T47D (cell line): ENCODE data around the gene SCTR.

Experiments used
- DNase-seq, 2 experiments: peaks; one replicate each; pipeline versions ENCODE4 v3.0.0 to v3.0.0-alpha.2; 2011 to 2012; ENCODE audit warnings: low read depth in 1 of 2, low spot score in 1 of 2
- JUND ChIP-seq: IDR thresholded peaks from 2 replicates; pipeline ENCODE4 v1.6.1; 2012; ENCODE audit warnings: low read depth
- in situ Hi-C: cut with HindIII; loops from 2 replicates; pipeline ENCODE4 v1.10.0; 2016; ENCODE audit warnings: low sequenced_read_pairs, low pct_unique_long_range_greater_than_20kb

SCTR gene

DNA sequence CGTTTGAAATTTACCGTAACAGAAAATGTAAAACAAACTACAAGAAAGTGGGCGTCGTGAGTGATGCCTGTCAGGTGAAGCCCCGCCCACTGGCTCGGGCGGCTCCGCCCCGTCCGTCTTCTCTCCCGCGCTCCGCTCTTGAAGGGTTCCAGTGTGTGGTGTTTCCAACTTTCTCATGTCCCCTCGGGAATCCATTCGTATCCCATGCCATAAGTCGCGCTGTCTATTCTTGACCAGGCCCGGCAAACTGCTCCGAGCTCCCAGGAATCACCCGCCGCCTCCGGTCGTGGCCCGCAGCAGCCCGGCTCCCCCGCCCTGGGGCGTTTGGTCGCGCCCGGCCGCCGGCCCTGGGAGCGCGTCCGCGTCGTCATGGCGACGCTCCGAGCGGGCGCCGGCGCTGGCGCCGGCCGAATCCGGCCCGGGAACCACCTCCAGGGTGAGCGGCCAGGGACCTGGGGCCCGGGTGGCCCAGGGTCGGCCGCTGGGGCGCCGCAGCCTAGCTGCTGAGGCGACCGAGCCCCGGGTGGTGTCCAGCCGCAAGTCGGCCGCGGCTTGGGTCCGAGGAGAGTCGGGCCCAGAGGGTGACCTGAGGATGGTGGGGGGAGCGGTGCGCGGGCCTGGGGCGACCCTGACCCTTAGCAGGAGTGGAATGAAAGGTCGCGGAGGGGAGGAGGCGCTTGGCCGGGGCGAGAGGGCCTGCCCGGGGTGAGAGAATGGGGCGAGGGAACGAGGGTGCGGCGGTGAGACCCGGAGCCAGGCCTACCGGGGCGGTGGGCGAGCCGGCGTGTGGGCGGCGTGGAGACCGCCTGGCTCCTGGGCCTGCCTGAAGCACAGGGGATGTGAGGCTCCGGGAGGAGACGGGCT lies 20.0 kb upstream of the SCTR start, which contains the start of gene CFAP221:
CFAP221 (plus strand) TSS at position 375 of the 864 bp plus-strand sequence. CDS start 1,683 bp downstream, outside the sequence.
- peak; percentile 59 to 85 for DNase-seq
- TF ChIP-seq JUND, result no peak
- in situ Hi-C loops, result no loop called here

DNA sequence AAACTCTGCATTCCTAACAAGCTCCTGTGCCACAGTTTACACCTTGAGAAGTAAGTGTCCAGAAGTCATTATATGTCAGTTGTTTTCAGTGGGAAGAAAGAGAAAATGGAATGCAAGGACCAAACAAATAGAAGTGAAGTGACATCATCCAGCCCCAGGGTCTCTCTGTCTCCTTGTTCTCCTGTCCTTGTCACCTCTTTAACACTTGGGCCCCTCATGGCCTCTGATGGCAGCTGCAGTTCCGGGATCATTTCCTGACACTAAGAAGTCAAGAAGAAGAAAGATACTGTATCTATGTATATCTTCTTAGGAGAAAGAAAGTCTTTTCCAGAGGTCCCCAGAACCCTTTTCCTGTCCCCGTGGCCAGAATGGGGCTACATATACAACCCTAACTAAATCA lies 17.2 kb upstream of the SCTR start:
- no peak for TF ChIP-seq JUND
- no peak for DNase-seq
- in situ Hi-C loops, result no loop called here

DNA sequence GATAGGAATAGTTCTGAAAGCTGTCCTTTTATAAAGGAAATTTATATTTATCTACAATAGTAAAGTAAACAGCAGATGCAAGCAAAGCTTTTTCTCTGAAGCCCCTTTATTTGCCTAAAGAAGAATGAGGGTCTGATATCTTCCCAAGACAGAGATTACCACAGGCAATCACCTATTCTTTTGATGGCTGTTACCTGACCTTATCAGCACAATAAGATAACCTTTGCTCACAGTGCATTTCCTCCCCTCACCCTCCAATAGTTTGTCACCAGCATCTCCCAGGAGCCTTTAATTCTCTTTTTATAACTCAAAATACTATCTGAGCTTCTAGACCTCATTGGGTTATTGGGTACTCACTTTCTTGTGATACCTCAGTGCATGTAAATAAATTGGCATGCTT lies 13.5 kb upstream of the SCTR start:
- TF ChIP-seq JUND, result no peak
- in situ Hi-C loops, result no loop called here
- no peak for DNase-seq

DNA sequence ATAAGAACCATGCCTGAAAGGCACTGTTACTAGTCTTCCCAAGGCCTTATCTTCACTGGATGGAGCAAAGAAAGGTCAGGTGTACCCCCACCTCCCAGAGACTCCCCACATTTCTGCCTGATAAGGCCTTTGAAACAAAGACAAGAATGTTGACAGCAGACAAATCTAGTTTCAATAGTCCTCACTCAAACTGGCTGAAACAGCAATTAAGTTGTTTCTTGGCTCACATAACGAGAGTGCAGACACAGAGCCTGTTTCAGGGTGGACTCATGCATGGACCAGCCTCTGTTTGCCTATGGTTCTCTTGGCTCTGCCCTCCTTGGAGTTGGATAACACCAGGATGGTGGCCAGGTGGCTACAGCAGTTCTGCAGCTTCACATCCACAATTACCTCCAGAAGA lies 12.4 kb upstream of the SCTR start:
- TF ChIP-seq JUND, result no peak
- in situ Hi-C loops, result no loop called here
- DNase-seq, result no peak

DNA sequence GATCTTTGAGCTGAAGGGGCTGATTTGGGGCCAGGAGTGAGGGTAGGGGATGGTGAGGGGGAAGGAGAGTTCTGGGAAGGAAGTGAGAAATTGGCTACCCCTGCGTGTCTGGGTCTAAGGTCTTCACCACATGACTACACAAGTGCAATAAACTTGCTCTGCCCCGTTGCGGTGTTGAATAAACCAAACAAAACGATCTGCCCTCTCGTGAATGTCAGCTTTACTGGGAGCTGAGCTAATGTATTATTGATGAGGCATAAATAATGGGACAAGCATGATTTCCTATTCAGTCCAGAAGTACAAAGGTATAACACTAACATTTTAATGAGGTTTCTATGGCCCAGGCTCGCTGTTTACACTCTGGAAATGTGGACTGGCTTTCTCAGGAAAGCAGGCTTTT lies 11.9 kb upstream of the SCTR start:
- in situ Hi-C loops, result no loop called here
- no peak for TF ChIP-seq JUND
- DNase-seq, result no peak

DNA sequence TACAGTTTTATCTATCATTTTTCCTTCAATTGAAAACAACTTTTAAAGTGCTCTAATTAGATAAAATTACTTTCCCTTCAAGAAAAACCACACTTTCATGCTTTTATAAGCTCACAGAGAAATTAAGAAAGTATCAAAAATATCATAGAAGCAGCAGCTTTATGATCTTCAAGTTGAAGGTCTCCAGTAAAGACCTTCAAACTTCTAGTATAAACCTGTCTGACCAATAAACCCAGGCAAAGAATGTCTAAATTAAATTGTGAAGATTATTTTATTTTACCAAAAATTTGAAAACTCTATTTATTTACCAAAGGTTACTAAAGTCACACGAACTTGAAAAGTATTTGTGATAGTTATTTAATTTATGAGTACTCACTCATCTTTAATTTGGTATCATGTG lies 9.3 kb upstream of the SCTR start:
- DNase-seq, result no peak
- no peak for TF ChIP-seq JUND
- in situ Hi-C loops, result no loop called here

DNA sequence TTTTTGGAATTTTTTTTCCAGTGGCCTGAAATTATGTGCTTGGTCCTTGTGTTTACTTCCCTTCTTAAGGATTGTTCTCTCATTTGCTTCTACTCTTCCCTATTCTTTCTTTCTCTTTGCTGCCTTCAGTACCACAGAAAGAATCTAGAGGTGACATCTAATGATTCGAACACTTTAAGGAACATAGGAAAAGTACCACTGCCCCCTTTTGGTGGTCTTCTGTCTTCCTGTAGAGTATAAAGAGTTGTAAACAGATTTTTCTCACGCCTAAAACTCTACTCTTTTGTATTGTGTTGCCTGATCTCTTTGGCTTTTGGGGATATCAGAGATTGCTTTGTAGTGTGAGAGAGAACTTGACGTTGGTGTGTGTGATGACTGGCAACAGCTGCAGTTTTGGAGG lies 7.0 kb upstream of the SCTR start:
- TF ChIP-seq JUND, result no peak
- DNase-seq, result peak in 1 of 2 experiments; percentile 37
- in situ Hi-C loops, result no loop called here

DNA sequence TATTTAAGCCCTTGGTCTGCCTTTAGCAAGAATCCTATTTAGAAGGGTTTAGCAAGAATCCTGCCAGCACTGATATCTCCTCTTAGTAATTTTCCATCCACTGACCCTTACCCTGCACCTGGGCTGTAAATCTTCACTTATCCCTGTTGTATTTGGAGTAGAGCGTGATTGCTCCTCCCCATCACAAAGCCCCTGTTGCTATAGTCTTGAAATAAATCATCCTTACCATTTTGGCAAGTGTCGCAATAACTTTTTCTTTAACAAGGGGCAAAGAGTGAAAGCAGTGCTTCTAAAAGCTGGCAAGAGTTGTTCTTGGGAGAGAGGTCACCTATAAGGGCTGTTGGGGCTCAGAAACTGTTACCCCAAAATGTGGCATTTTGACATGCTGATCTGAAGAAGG lies 3.7 kb upstream of the SCTR start:
- no peak for TF ChIP-seq JUND
- in situ Hi-C loops, result no loop called here
- no peak for DNase-seq

DNA sequence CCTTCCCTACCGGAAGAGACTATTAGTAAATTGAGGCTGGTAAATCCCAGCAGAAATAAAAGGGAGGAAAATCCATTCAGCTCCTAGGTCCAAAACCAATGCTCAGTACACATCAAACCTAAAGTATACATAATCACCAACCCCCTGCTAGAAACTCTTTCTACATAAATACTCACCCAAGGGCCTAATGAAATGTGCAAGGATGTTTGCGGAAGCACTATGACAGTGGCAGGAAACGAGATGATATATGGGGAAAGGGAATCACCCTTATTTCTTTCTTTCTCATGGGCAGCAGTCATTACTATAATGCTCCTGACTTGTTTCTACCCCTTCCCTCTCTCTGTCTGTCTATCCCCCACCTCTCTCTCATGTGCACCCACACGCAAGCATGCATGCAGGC lies 1.3 kb upstream of the SCTR start:
- TF ChIP-seq JUND, result no peak
- in situ Hi-C loops, result no loop called here
- DNase-seq, result no peak

DNA sequence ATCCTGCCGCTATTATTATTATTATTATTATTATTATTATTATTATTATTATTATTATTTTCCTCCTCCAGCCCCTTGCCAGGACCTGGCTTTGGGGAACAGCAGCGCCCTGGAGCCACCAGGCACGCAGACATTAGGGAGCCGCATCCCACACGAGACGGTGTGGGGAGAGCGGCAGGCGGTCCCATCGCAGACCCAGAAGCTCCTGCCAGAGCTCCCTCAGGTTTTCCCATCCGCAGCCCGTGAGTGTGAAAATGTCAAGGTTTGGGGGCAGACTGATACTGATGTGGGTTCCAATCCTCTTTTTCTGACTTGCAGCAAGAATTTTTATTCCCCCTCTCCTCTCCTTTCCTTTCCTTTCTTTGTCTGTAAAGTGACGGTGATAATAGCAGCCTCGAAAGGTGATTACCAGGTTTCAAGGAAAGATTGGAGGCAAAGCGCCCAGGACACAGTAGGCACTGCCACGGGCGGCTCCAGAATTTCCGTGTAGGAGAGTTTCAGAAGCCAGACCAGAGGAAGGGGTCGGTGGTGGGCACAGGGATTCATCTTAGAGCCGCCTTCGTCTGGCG lies 816 bp downstream of the SCTR start:
- TF ChIP-seq JUND, result no peak
- in situ Hi-C loops, result no loop called here
- no peak for DNase-seq

DNA sequence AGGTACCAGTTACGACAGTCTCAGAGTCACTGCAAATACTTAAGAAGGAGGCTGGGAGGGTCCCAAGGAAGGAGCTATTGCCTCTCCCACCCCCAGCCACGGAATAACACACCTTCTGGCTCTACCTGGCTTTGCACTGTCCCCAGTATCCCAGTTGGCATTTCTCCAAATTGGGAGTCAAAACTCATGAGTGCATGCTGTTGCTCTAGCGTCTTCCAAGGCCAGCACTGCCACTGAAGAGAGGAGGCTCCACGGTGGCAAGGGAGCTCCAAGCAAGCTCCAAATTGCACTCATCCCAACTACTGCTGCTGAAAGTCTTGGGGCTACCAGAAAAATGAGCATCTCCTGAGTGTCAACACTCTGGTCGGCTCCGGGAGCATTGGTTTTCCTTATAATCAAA lies 1.6 kb downstream of the SCTR start:
- in situ Hi-C loops, result no loop called here
- no peak for DNase-seq

DNA sequence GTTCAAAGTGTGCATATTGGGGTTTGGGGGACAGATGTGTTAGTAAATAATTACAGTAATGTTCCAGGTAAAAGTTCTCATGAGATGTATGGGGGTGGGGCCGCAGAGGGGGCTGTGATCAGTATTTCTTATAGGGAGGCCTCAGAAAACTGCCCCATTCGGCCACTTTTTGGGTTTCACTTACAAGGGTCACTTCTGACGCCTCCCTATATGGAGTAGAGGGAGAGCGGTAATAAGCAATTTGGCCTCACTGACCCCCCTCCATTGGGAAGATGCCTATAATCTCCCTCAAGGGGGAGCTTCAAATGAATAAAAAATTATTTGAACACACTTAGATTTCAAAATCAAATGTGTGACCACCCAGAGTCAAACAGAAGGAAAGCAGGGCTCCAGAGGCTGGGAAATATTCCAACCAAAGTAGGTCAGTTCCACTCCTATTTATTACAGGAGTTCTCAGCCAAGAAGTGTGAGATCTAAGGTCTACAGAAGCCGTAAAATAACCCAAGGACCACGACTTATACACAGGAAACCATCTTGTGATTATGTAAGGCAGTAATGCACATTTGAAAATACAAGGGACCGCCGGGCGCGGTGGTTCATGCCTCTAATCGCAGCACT lies 2.7 kb downstream of the SCTR start:
- TF ChIP-seq JUND, result no peak
- no peak for DNase-seq
- in situ Hi-C loops, result no loop called here

More for the DNA sequence above, 1.6 kb downstream of the SCTR start:
- no peak for TF ChIP-seq JUND
